ENCODE data around the gene ARHGAP31.

Gene ARHGAP31

GRCh38 chr3:119298565-119298941, 4.4 kb downstream of the ARHGAP31 start:
- Histone ChIP-seq H3K79me2 (ENCODE audit: control insufficient read depth, low read length) (no peaks in the 10 kb centered on the region), H3K27ac (ENCODE audit: low read depth, low read length) (no peak overlapping the region), H3K4me1 (ENCODE audit: control insufficient read depth, low read length) (peaks cover 15% of the 10 kb centered on the region), H3K4me2 (ENCODE audit: low read length) (no peak overlapping the region), H3K36me3 (ENCODE audit: control insufficient read depth, low read length) (no peaks in the 10 kb centered on the region), H3K9me3 (ENCODE audit: control insufficient read depth, insufficient read depth, low read length) (no peaks in the 10 kb centered on the region), H3K4me3 (ENCODE audit: low read length) (no peak overlapping the region), H3F3A (ENCODE audit: control insufficient read depth, insufficient read depth) (peaks cover 3% of the 10 kb centered on the region; the same call in 1 of the 2 replicates), H3K9me2 (replicated peaks; ENCODE audit: control insufficient read depth, low read length) (no peaks in the 10 kb centered on the region), H4K20me1 (ENCODE audit: control insufficient read depth, insufficient read depth, low read depth, low read length) (no peaks in the 10 kb centered on the region), H3K27me3 (ENCODE audit: control insufficient read depth, low read length) (peaks cover 27% of the 10 kb centered on the region)
- TF ChIP-seq CTCF (IDR thresholded peaks at IDR 0.05; ENCODE audit: low read depth, low read length, poor library complexity, severe bottlenecking) (no peak), EZH2phosphoT487 (IDR thresholded peaks at IDR 0.05; ENCODE audit: borderline replicate concordance, low read length) (no peak)

GRCh38 chr3:119300991-119301391, 6.8 kb downstream of the ARHGAP31 start:
- peaks cover 9% of the 10 kb centered on the region for H3K27me3 ChIP-seq (ENCODE audit: control insufficient read depth, low read length)
- H3K9me3 ChIP-seq (ENCODE audit: control insufficient read depth, insufficient read depth, low read length) = no peaks in the 10 kb centered on the region
- no peaks in the 10 kb centered on the region for H3K36me3 ChIP-seq (ENCODE audit: control insufficient read depth, low read length)
- H3F3A ChIP-seq (ENCODE audit: control insufficient read depth, insufficient read depth) = no peaks in the 10 kb centered on the region; the same call in 1 of the 2 replicates
- H4K20me1 ChIP-seq (ENCODE audit: control insufficient read depth, insufficient read depth, low read depth, low read length) = no peaks in the 10 kb centered on the region
- no peaks in the 10 kb centered on the region for H3K9me2 ChIP-seq (replicated peaks; ENCODE audit: control insufficient read depth, low read length)
- no peaks in the 10 kb centered on the region; the same call in 1 of the 2 replicates for H3K4me1 ChIP-seq (ENCODE audit: control insufficient read depth, low read length)
- H3K4me3 ChIP-seq (ENCODE audit: low read length) = no peak overlapping the region
- TF ChIP-seq CTCF (IDR thresholded peaks at IDR 0.05; ENCODE audit: low read depth, low read length, poor library complexity, severe bottlenecking) (no peak), EZH2phosphoT487 (IDR thresholded peaks at IDR 0.05; ENCODE audit: borderline replicate concordance, low read length) (no peak)
- H3K79me2 ChIP-seq (ENCODE audit: control insufficient read depth, low read length) = no peaks in the 10 kb centered on the region
- no peak overlapping the region for H3K4me2 ChIP-seq (ENCODE audit: low read length)
- H3K27ac ChIP-seq (ENCODE audit: low read depth, low read length) = no peak overlapping the region

- H3K4me1 ChIP-seq (ENCODE audit: control insufficient read depth, low read length) = no peaks in the 10 kb centered on the region
- no peaks in the 10 kb centered on the region for H3K36me3 ChIP-seq (ENCODE audit: control insufficient read depth, low read length)
- no peaks in the 10 kb centered on the region for H3K9me3 ChIP-seq (ENCODE audit: control insufficient read depth, insufficient read depth, low read length)
- TF ChIP-seq CTCF (IDR thresholded peaks at IDR 0.05; ENCODE audit: low read depth, low read length, poor library complexity, severe bottlenecking) (no peak), EZH2phosphoT487 (IDR thresholded peaks at IDR 0.05; ENCODE audit: borderline replicate concordance, low read length) (no peak)
- peaks cover 2% of the 10 kb centered on the region; the same call in 1 of the 2 replicates for H3K27me3 ChIP-seq (ENCODE audit: control insufficient read depth, low read length)
- no peaks in the 10 kb centered on the region for H3F3A ChIP-seq (ENCODE audit: control insufficient read depth, insufficient read depth)
- H3K9me2 ChIP-seq (replicated peaks; ENCODE audit: control insufficient read depth, low read length) = no peaks in the 10 kb centered on the region
- no peak overlapping the region for H3K4me2 ChIP-seq (ENCODE audit: low read length)
- no peak overlapping the region for H3K4me3 ChIP-seq (ENCODE audit: low read length)
- H3K27ac ChIP-seq (ENCODE audit: low read depth, low read length) = no peak overlapping the region
- no peaks in the 10 kb centered on the region for H3K79me2 ChIP-seq (ENCODE audit: control insufficient read depth, low read length)
- no peaks in the 10 kb centered on the region for H4K20me1 ChIP-seq (ENCODE audit: control insufficient read depth, insufficient read depth, low read depth, low read length)
Observed at GRCh38 chr3:119301662-119302061, 7.5 kb downstream of the ARHGAP31 start.
